NB4 (cell line): Measurements from ENCODE around the gene COL6A1.

Source experiments
- MYC ChIP-seq: IDR thresholded peaks from 2 replicates; pipeline ENCODE4 v1.6.1; 2011; ENCODE audit warnings: low read depth, low read length
- TF ChIP-seq, protein P1 (sequence below): IDR thresholded peaks from one replicate; pipeline ENCODE4 v1.5.1; 2012; ENCODE audit warnings: low read depth, low read length

DNA sequence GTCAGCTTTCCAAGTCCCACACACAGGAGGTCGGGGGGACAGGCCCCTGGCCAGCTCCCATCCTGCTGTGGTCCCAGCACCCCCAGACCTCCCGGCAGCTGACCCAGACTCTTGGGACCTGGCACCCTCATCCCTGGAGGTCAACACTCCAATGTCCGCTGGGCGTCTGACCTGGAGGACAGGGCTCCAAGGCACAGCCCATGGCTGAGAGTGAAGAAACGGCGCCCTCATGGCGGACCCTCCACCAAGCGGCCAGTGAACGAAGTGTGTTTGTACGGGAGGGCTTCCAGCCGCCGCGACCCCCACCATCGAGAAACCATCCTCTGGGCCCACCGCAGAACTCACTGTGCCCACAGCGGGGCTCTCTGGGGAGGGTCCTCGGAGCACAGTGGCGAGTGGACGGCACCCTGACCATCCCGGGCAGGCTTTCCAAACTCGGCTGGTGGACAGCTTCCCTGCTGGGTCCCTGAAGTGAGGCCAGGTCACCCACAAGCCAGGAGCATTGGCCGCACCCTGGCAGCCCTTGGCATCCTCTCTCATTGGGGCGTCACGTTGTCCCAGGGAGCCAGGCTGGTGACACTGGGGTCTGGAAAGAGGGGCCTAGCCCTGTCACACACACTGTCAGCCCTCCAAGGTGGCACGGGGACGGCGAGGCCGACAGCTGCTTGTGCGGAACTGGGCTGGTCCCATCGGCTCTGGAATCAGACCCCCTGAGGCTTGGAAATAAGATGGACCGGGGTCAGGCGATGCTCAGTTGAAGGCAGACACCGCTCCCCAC, 68.5 kb downstream of the COL6A1 start:
- TF ChIP-seq, protein P1, sequence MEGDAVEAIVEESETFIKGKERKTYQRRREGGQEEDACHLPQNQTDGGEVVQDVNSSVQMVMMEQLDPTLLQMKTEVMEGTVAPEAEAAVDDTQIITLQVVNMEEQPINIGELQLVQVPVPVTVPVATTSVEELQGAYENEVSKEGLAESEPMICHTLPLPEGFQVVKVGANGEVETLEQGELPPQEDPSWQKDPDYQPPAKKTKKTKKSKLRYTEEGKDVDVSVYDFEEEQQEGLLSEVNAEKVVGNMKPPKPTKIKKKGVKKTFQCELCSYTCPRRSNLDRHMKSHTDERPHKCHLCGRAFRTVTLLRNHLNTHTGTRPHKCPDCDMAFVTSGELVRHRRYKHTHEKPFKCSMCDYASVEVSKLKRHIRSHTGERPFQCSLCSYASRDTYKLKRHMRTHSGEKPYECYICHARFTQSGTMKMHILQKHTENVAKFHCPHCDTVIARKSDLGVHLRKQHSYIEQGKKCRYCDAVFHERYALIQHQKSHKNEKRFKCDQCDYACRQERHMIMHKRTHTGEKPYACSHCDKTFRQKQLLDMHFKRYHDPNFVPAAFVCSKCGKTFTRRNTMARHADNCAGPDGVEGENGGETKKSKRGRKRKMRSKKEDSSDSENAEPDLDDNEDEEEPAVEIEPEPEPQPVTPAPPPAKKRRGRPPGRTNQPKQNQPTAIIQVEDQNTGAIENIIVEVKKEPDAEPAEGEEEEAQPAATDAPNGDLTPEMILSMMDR = no peak
- TF ChIP-seq MYC = no peak
